Neural cell (in vitro differentiated cells): ENCODE measurements around the gene ZNF106.

Source experiments
- CTCF ChIP-seq: fragments of 450-650 bp; IDR thresholded peaks from 2 replicates; pipeline ENCODE4 v1.5.1; 2014; ENCODE audit warnings: antibody characterized with exemption, mild to moderate bottlenecking, moderate library complexity; ENCODE audit not compliant: poor library complexity, severe bottlenecking
- MXI1 ChIP-seq: fragments of 450-650 bp; conservative IDR thresholded peaks from 2 replicates; pipeline ENCODE4 v1.6.1; 2014; ENCODE audit warnings: antibody characterized with exemption, mild to moderate bottlenecking; ENCODE audit not compliant: poor library complexity, severe bottlenecking
- POLR2AphosphoS5 ChIP-seq: IDR thresholded peaks from 2 replicates; pipeline ENCODE4 v1.6.1; 2012
- RAD21 ChIP-seq: fragments of 450-650 bp; conservative IDR thresholded peaks from 2 replicates; pipeline ENCODE4 v1.6.1; 2014; ENCODE audit warnings: antibody characterized with exemption, mild to moderate bottlenecking, moderate library complexity
- TF ChIP-seq, protein P1 (sequence below): IDR thresholded peaks from 2 replicates; pipeline ENCODE4 v1.6.1; 2012; ENCODE audit warnings: borderline replicate concordance

- TF ChIP-seq CTCF (no peak), MXI1 (no peak), POLR2AphosphoS5 (no peak), RAD21 (no peak)
- TF ChIP-seq, protein P1, sequence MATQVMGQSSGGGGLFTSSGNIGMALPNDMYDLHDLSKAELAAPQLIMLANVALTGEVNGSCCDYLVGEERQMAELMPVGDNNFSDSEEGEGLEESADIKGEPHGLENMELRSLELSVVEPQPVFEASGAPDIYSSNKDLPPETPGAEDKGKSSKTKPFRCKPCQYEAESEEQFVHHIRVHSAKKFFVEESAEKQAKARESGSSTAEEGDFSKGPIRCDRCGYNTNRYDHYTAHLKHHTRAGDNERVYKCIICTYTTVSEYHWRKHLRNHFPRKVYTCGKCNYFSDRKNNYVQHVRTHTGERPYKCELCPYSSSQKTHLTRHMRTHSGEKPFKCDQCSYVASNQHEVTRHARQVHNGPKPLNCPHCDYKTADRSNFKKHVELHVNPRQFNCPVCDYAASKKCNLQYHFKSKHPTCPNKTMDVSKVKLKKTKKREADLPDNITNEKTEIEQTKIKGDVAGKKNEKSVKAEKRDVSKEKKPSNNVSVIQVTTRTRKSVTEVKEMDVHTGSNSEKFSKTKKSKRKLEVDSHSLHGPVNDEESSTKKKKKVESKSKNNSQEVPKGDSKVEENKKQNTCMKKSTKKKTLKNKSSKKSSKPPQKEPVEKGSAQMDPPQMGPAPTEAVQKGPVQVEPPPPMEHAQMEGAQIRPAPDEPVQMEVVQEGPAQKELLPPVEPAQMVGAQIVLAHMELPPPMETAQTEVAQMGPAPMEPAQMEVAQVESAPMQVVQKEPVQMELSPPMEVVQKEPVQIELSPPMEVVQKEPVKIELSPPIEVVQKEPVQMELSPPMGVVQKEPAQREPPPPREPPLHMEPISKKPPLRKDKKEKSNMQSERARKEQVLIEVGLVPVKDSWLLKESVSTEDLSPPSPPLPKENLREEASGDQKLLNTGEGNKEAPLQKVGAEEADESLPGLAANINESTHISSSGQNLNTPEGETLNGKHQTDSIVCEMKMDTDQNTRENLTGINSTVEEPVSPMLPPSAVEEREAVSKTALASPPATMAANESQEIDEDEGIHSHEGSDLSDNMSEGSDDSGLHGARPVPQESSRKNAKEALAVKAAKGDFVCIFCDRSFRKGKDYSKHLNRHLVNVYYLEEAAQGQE: no peak
Measured at GRCh38 chr15:42449770-42450424, 41.0 kb downstream of the ZNF106 start.
